ENCODE data around the gene GFOD1. TPM values are rescaled to one million over a fixed set of nuclear protein-coding genes. Genes with fewer than 3 reads are reported as not detected.
A peak's percentile ranks its signal among the peaks of the same experiment; 100 is the strongest.

GFOD1 gene
- total and polyA plus RNA-seq, 8 donors, result 0.76 to 29.4 (median 11.4) TPM

DNA sequence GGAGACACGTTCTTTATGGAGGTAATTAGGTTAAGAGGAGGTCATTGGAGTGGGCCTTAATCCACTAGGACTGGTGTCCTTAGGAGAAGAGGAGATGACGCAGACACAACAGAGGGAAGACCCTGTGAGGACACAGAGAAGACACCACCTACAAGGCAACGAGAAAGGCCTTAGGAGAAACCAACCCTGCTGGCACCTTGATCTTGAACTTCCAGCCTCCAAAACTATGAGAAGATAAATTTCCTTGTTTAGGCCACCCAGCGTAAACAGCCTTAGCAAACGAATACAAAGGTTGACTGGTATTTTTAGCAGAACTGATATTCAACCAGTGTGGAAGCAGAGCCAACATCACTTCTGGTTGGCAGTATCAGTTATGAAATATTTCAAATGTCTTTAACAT, 75.2 kb downstream of the GFOD1 start:
- no peaks in the 10 kb centered on the region for H3K27me3 ChIP-seq
- no peak for DNase-seq
- intact Hi-C loops (cut with DNase I; ENCODE audit: low total_unique reads), result no loop called here
- H3K9me3 ChIP-seq, result no peaks in the 10 kb centered on the region
- H3K36me3 ChIP-seq, result no peaks in the 10 kb centered on the region
- peaks cover 14 to 75% (median 45%) of the 10 kb centered on the region in 4 donors for H3K4me1 ChIP-seq
- H3K4me3 ChIP-seq, result no peak overlapping the region
- 84 to 90% (median 87%) methylated on average over 5 of the region's 5 CpGs for WGBS, 5 donors
- H3K27ac ChIP-seq, result peak overlapping the region in 3 of 5 donors; percentile 56 to 87 (median 62)
- TF ChIP-seq EP300 (IDR thresholded peaks at IDR 0.05) (no peak), POLR2AphosphoS5 (IDR thresholded peaks at IDR 0.05) (no peak), POLR2A (IDR thresholded peaks at IDR 0.05) (no peak)
- TF ChIP-seq, protein P1, sequence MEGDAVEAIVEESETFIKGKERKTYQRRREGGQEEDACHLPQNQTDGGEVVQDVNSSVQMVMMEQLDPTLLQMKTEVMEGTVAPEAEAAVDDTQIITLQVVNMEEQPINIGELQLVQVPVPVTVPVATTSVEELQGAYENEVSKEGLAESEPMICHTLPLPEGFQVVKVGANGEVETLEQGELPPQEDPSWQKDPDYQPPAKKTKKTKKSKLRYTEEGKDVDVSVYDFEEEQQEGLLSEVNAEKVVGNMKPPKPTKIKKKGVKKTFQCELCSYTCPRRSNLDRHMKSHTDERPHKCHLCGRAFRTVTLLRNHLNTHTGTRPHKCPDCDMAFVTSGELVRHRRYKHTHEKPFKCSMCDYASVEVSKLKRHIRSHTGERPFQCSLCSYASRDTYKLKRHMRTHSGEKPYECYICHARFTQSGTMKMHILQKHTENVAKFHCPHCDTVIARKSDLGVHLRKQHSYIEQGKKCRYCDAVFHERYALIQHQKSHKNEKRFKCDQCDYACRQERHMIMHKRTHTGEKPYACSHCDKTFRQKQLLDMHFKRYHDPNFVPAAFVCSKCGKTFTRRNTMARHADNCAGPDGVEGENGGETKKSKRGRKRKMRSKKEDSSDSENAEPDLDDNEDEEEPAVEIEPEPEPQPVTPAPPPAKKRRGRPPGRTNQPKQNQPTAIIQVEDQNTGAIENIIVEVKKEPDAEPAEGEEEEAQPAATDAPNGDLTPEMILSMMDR (IDR thresholded peaks at IDR 0.05), result no peak

- no peaks in the 10 kb centered on the region for H3K9me3 ChIP-seq
- WGBS, 5 donors, result 89 to 97% (median 93%) methylated on average over 8 of the region's 8 CpGs
- H3K36me3 ChIP-seq, result no peaks in the 10 kb centered on the region
- intact Hi-C loops (cut with DNase I; ENCODE audit: low total_unique reads), result no loop called here
- no peak overlapping the region for H3K4me3 ChIP-seq
- no peak for DNase-seq
- TF ChIP-seq POLR2AphosphoS5 (IDR thresholded peaks at IDR 0.05), result no peak
- TF ChIP-seq POLR2A (IDR thresholded peaks at IDR 0.05), result no peak
- TF ChIP-seq, protein P1 (IDR thresholded peaks at IDR 0.05), result no peak
- no peak for TF ChIP-seq EP300 (IDR thresholded peaks at IDR 0.05)
- H3K27me3 ChIP-seq, result no peaks in the 10 kb centered on the region
- peaks cover 22 to 78% (median 49%) of the 10 kb centered on the region in 4 donors for H3K4me1 ChIP-seq
- peak overlapping the region in 3 of 5 donors; percentile 56 to 87 (median 62) for H3K27ac ChIP-seq
Observed at GRCh38 chr6:13411484-13411883, 75.9 kb downstream of the GFOD1 start.

- no peak for DNase-seq
- H3K27me3 ChIP-seq, result no peaks in the 10 kb centered on the region
- H3K4me3 ChIP-seq, result no peak overlapping the region
- no peaks in the 10 kb centered on the region for H3K9me3 ChIP-seq
- H3K27ac ChIP-seq, result peak overlapping the region in 4 of 5 donors; percentile 26 to 87 (median 50)
- WGBS, 5 donors, result 80 to 95% (median 87%) methylated on average over 2 of the region's 2 CpGs
- no peak for TF ChIP-seq POLR2AphosphoS5 (IDR thresholded peaks at IDR 0.05)
- TF ChIP-seq POLR2A (IDR thresholded peaks at IDR 0.05), result no peak
- TF ChIP-seq EP300 (IDR thresholded peaks at IDR 0.05), result no peak
- TF ChIP-seq, protein P1 (IDR thresholded peaks at IDR 0.05), result no peak
- intact Hi-C loops (cut with DNase I; ENCODE audit: low total_unique reads), result no loop called here
- H3K4me1 ChIP-seq, result peaks cover 25 to 89% (median 53%) of the 10 kb centered on the region in 4 donors
- no peaks in the 10 kb centered on the region for H3K36me3 ChIP-seq
Observed at GRCh38 chr6:13409991-13410390, 77.4 kb downstream of the GFOD1 start.

DNA sequence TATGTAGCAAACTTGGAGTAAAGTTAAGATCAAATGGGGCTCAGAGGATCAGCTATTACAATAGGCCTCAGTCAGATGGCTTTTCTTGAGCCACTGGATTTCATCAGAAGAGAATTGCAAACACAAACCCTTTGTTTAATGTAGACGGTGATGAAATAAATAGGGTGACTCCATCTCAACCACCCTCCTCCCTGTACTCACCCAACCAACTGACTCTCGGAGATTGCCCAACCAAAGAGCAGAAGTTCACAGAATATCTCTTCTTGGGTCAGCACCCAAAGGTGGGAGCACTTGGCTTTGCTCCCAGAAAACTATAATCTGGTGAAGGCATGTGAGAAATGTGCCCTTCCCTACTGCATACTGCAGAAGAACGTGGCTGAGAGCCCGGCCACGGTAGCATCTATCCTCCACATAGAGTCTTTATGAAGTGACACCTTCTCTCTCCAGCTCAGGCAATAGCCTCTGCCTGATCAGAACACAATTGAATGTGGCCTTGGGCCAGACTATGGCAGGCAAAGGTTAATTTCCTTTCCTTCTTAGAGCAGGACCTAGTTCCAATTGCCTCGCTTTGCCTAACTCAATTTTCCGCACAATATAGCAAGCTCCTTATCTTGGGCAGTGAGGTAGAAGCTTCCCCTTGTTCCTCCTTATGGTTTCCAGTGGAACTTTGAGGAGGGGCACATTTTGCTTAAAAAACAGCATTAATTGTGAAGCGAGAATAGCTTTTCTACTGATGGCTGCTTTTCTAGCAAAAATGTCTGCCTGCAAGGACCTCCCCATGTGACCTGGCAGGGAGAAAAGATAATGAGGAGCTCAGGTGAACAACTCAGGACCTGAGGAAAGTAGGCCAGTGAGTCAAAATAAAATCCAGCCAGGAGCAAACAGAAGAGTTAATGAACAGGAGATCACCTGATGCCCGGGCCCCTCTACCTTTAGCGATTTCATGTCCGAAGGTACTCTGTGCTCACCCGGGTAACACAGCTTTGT, 79.4 kb downstream of the GFOD1 start:
- H3K36me3 ChIP-seq, result no peaks in the 10 kb centered on the region
- peaks cover 20 to 86% (median 42%) of the 10 kb centered on the region in 4 donors for H3K4me1 ChIP-seq
- peak; percentile 32 to 52 for DNase-seq
- TF ChIP-seq EP300 (IDR thresholded peaks at IDR 0.05) (no peak), POLR2A (IDR thresholded peaks at IDR 0.05) (no peak), POLR2AphosphoS5 (IDR thresholded peaks at IDR 0.05) (peak in 1 of 3 donors; percentile 72)
- TF ChIP-seq, protein P1 (IDR thresholded peaks at IDR 0.05), result no peak
- WGBS, 5 donors, result 62 to 72% (median 66%) methylated on average over 12 of the region's 12 CpGs
- H3K27ac ChIP-seq, result peak overlapping the region in 4 of 5 donors; percentile 62 to 87 (median 74)
- H3K4me3 ChIP-seq, result no peak overlapping the region
- H3K9me3 ChIP-seq, result no peaks in the 10 kb centered on the region
- intact Hi-C loops (cut with DNase I; ENCODE audit: low total_unique reads), result no loop called here
- H3K27me3 ChIP-seq, result no peaks in the 10 kb centered on the region

Data from stomach (tissue), 9 donors.